Measurements from ENCODE around the gene TWF2. TPM values are rescaled to one million over a fixed set of nuclear protein-coding genes. Genes with fewer than 3 reads are reported as not detected.

TWF2 gene
- total and polyA plus RNA-seq, 2 of the 13 experiments (the other 11 are each of a cell fraction or from before 2014, with no cell fraction given) = 45.5 to 108 TPM

DNA sequence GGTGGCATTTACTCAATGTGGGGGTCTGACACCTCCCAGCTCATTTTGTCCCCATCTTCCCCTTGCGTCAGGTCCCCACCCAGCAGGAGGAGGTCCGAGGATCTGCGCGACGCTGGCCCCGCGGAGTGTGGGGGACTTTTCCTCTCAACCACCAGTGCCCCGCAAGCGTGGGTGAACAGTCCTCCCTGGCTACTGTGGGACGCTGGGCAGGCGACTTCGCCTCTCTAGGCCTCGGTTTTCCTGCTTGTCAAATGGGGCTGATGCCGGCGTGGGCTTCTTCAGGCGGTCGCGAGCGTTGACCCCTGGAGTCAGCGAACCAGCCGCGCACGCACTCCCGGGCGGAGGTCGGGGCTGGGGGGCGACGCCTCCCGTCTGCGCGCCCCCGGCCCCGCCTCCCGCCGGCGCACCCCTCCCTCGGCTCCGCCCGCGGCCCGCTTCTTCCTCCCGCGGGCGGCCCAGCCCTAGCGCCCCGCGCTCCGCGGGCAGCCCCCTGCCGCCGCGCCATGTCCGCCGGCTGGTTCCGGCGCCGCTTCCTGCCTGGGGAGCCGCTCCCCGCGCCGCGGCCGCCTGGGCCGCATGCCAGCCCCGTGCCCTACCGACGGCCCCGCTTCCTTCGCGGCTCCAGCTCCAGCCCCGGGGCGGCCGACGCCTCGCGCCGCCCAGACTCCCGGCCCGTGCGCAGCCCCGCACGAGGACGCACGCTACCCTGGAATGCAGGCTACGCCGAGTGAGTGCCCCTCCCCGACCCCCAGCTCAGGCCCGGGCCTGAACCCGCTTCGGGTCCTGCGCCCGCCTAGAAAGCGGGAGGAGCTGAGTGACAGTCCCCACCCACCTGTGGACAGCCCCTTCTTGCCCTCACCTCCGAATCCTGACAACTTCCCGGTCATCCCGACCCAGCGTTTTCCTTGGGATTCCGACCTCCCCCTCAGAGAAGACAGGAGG is 6.6 kb upstream of the TWF2 start, which contains the start of gene PPM1M (continued):
- TF ChIP-seq, protein P1, sequence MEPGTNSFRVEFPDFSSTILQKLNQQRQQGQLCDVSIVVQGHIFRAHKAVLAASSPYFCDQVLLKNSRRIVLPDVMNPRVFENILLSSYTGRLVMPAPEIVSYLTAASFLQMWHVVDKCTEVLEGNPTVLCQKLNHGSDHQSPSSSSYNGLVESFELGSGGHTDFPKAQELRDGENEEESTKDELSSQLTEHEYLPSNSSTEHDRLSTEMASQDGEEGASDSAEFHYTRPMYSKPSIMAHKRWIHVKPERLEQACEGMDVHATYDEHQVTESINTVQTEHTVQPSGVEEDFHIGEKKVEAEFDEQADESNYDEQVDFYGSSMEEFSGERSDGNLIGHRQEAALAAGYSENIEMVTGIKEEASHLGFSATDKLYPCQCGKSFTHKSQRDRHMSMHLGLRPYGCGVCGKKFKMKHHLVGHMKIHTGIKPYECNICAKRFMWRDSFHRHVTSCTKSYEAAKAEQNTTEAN (CRISPR knock-in tag; conservative IDR thresholded peaks at IDR 0.05) = peak; percentile 95
- TF ChIP-seq, protein P2, sequence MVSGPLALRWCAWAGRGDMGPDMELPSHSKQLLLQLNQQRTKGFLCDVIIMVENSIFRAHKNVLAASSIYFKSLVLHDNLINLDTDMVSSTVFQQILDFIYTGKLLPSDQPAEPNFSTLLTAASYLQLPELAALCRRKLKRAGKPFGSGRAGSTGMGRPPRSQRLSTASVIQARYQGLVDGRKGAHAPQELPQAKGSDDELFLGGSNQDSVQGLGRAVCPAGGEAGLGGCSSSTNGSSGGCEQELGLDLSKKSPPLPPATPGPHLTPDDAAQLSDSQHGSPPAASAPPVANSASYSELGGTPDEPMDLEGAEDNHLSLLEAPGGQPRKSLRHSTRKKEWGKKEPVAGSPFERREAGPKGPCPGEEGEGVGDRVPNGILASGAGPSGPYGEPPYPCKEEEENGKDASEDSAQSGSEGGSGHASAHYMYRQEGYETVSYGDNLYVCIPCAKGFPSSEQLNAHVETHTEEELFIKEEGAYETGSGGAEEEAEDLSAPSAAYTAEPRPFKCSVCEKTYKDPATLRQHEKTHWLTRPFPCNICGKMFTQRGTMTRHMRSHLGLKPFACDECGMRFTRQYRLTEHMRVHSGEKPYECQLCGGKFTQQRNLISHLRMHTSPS (CRISPR knock-in tag; IDR thresholded peaks at IDR 0.05; ENCODE audit: low read depth) = no peak; the same call in 1 of the 2 replicates
- TF ChIP-seq NKX3-1 (CRISPR knock-in tag; IDR thresholded peaks at IDR 0.05) (peak; percentile 67), ZNF83 (CRISPR knock-in tag; IDR thresholded peaks at IDR 0.05; ENCODE audit: borderline replicate concordance) (peak; percentile 45; the same call in 1 of the 2 replicates), BRD4 (CRISPR knock-in tag; IDR thresholded peaks at IDR 0.05) (peak; percentile 25; the same call in 1 of the 2 replicates), EED (CRISPR knock-in tag; IDR thresholded peaks at IDR 0.05) (no peak), TSC22D2 (CRISPR knock-in tag; IDR thresholded peaks at IDR 0.05; ENCODE audit: borderline replicate concordance) (0 out of 2 replicates have a peak, but pooled peaks have one; percentile 55), SRSF9 (IDR thresholded peaks at IDR 0.05; ENCODE audit: borderline replicate concordance, insufficient read depth, low read depth, low read length, poor library complexity, severe bottlenecking) (no peak), ELF4 (CRISPR knock-in tag; IDR thresholded peaks at IDR 0.05; ENCODE audit: borderline replicate concordance) (no peak), CHCHD3 (CRISPR knock-in tag; IDR thresholded peaks at IDR 0.05) (0 out of 2 replicates have a peak, but pooled peaks have one; percentile 30), ZNF451 (CRISPR knock-in tag; IDR thresholded peaks at IDR 0.05) (peak; percentile 72; the same call in 1 of the 2 replicates), PCBP1 (IDR thresholded peaks at IDR 0.05; ENCODE audit: borderline replicate concordance, low read depth, low read length) (no peak), DR1 (CRISPR knock-in tag; IDR thresholded peaks at IDR 0.05) (no peak), MZF1 (CRISPR knock-in tag; IDR thresholded peaks at IDR 0.05; ENCODE audit: borderline replicate concordance) (no peak), ZNF644 (CRISPR knock-in tag; IDR thresholded peaks at IDR 0.05; ENCODE audit: low read depth) (no peak)
- TF ChIP-seq, protein P3, sequence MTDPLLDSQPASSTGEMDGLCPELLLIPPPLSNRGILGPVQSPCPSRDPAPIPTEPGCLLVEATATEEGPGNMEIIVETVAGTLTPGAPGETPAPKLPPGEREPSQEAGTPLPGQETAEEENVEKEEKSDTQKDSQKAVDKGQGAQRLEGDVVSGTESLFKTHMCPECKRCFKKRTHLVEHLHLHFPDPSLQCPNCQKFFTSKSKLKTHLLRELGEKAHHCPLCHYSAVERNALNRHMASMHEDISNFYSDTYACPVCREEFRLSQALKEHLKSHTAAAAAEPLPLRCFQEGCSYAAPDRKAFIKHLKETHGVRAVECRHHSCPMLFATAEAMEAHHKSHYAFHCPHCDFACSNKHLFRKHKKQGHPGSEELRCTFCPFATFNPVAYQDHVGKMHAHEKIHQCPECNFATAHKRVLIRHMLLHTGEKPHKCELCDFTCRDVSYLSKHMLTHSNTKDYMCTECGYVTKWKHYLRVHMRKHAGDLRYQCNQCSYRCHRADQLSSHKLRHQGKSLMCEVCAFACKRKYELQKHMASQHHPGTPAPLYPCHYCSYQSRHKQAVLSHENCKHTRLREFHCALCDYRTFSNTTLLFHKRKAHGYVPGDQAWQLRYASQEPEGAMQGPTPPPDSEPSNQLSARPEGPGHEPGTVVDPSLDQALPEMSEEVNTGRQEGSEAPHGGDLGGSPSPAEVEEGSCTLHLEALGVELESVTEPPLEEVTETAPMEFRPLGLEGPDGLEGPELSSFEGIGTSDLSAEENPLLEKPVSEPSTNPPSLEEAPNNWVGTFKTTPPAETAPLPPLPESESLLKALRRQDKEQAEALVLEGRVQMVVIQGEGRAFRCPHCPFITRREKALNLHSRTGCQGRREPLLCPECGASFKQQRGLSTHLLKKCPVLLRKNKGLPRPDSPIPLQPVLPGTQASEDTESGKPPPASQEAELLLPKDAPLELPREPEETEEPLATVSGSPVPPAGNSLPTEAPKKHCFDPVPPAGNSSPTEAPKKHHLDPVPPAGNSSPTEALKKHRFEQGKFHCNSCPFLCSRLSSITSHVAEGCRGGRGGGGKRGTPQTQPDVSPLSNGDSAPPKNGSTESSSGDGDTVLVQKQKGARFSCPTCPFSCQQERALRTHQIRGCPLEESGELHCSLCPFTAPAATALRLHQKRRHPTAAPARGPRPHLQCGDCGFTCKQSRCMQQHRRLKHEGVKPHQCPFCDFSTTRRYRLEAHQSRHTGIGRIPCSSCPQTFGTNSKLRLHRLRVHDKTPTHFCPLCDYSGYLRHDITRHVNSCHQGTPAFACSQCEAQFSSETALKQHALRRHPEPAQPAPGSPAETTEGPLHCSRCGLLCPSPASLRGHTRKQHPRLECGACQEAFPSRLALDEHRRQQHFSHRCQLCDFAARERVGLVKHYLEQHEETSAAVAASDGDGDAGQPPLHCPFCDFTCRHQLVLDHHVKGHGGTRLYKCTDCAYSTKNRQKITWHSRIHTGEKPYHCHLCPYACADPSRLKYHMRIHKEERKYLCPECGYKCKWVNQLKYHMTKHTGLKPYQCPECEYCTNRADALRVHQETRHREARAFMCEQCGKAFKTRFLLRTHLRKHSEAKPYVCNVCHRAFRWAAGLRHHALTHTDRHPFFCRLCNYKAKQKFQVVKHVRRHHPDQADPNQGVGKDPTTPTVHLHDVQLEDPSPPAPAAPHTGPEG (CRISPR knock-in tag; IDR thresholded peaks at IDR 0.05) = peak; percentile 84; the same call in 1 of the 2 replicates
- TF ChIP-seq, protein P4, sequence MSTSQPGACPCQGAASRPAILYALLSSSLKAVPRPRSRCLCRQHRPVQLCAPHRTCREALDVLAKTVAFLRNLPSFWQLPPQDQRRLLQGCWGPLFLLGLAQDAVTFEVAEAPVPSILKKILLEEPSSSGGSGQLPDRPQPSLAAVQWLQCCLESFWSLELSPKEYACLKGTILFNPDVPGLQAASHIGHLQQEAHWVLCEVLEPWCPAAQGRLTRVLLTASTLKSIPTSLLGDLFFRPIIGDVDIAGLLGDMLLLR (CRISPR knock-in tag; IDR thresholded peaks at IDR 0.05) = peak; percentile 46; the same call in 1 of the 2 replicates
